H54 (cell line): ENCODE measurements around the gene TRERF1.

Source experiments
- DNase-seq: peaks from one replicate; pipeline ENCODE4 v3.0.0; 2011; ENCODE audit warnings: low spot score, mixed read lengths; ENCODE audit not compliant: insufficient read length
- FAIRE-seq: peaks from 3 replicates; lab custom pipeline; 2011; peaks lifted over from hg19 to GRCh38; lab: Jason Lieb, UNC
- POLR2A ChIP-seq: IDR thresholded peaks from 2 replicates; pipeline ENCODE4 v1.6.1; 2011; ENCODE audit warnings: low read depth, mild to moderate bottlenecking, low read length

The TRERF1 gene

DNA sequence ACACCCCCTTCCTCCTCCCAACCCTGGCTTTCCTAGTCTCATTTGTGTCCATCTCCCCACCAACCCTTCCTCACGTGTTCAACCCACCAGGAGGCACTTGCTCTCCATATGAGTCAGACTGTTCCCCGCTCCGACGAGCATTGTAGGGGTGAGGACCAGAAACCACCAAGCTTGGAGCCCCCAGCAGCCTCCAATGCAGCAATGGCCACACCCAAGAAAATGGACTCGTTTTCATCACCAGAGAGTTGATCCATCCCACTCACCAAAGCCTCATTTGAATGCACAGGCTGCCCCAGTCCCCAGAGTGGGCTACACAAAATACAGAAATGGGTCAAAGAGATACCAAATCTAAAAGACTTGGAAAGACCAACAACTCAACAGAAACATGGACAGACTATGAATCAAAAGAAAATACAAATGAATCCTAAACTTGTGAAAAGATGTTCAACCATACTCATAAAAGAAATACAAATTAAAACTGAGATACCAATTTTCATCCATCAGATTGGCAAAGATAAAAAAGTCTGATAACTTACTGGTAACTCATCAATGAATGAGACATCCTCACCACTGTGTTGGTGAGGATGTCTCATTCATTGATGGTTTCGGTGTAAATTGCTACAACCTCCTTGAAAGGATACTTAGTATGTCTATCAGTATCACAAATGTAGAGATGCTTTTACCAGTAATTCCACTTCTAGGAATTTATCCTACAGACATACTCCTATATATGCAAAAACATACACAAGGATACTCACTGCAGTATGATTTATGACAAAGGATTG lies 68.1 kb downstream of the TRERF1 start:
- no peak for TF ChIP-seq POLR2A
- FAIRE-seq = no peak

GRCh38 chr6:42381850-42382249 lies 69.9 kb downstream of the TRERF1 start:
- no peak for DNase-seq
- no peak for FAIRE-seq
- TF ChIP-seq POLR2A = no peak

More for the DNA sequence above, 68.1 kb downstream of the TRERF1 start:
- no peak for DNase-seq

GRCh38 chr6:42380228-42380979 lies 71.3 kb downstream of the TRERF1 start:
- no peak for FAIRE-seq

DNA sequence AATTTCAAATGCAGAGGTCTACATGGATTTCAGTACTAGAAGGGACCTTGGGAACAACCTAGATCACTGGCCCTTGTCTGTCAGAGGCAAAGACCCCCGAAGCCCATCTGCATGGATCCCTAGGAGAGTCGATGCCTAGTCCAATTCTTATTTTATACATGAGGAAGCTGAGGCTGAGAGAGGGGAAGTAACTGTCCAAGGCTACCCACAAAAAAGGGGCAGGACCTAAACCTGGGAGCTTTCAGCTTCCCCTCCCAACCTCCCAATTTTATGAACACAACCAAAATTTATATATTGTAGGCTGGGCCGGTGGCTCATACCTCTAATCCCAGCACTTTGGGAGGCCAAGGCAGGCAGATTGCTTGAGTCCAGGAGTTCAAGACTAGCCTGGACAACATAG lies 73.2 kb downstream of the TRERF1 start:
- DNase-seq = no peak
- no peak for TF ChIP-seq POLR2A
- FAIRE-seq = no peak

More at GRCh38 chr6:42380228-42380979, 71.3 kb downstream of the TRERF1 start:
- no peak for DNase-seq
- no peak for TF ChIP-seq POLR2A

GRCh38 chr6:42378125-42378524 lies 73.6 kb downstream of the TRERF1 start:
- TF ChIP-seq POLR2A = no peak
- FAIRE-seq (no peak), DNase-seq (no peak)

GRCh38 chr6:42375007-42375635 lies 76.6 kb downstream of the TRERF1 start:
- no peak for TF ChIP-seq POLR2A
- DNase-seq (no peak), FAIRE-seq (no peak)

DNA sequence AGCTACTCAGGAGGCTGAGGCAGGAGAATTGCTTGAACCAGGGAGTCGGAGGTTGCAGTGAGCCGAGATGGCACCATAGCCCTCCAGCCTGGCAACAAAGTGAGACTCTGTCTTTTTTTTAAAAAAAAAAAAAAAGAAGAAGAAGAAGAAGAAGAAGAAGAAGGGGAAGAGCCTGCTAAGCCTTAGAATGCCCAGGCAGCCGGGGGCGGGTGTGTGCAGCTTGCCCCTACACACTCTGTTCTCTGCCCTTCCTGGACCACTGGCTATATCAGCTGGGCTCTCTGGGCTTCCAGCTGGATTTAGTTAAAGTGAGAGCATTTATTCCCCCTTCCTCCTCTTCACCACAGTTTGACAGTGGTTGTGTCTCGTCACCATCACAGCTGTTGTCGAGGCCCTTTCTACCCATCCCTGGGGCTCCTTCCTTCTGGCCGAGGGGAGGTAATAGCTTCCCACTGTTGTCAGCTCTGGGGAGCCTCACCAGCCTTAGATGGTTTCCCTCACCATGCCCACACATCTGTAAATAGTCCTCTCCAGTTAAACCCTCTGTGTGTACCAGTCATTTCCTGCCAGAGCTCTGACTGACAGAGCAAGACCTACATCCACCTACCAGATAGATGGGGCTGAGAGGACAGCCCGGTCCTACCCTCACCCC lies 77.6 kb downstream of the TRERF1 start:
- DNase-seq = no peak
- no peak for TF ChIP-seq POLR2A
- no peak for FAIRE-seq

DNA sequence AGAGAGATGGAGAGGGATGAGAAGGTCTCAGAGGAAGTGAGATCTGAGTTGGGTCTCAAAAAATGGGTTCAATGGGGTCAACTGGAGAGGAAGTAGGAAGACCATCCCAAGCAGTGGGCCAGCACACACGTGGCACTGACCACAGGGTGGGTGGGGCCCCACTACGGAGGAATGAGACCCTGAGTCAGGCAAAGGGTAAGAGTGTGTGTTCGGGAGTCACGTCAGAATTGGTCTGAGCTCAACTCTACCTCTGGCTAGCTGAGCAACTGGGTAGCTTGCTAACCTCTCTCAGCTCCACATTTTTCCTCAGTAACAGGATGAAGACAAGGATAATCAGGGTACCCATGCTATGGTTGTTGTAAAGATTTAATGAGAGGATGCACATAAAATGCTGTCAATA lies 79.0 kb downstream of the TRERF1 start:
- DNase-seq (no peak), FAIRE-seq (no peak)
- TF ChIP-seq POLR2A = no peak

DNA sequence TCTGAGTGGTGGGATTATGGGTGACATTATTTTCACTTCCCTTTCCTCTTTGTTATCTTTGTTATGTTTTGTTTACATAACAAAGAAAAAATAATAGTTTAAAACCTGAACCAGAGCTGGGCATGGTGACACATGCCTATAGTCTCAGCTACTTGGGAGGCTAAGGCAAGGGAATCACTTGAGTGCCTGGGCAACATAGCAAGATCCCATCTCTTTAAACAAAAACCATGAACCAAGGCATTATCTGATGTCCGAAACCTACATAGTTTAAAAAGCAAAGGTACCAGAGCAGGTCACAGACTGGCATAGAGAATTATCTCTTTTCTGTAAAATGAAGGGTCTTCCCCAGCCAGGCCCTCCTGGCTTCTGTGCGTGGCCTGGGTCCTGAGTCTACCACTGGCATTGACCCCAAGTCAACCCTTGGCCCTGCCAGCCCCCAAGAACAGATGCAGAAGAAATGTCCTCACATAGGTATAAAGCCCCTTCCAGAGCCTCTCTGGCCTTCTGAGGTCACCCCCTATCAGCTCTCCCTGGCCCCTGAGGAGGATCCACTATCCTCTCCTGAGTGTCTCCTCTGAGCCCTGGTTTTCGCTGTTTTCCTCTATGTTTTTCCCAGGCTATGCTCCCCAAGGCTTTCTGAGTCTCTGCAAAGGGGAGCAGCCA lies 81.3 kb downstream of the TRERF1 start:
- FAIRE-seq (no peak), DNase-seq (no peak)
- no peak for TF ChIP-seq POLR2A

DNA sequence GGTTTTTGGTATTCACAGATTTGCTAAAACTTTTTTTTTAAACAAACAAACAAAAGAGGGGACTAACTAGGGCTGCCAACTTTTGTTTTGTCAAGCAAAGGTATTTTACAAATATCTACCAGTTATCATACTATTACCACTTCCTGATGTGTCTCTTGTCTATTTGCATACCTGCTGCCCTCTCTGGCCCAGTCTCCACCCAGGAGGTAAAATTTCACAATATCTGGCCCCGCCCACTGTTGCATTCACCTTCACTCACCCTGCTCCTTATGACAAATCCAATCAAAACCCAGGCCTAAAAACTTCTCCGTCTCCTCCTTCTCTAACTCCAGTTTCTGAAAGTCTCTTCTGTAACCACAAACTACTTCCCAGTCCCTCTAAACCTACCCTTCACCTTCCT lies 82.2 kb downstream of the TRERF1 start:
- no peak for FAIRE-seq
- no peak for TF ChIP-seq POLR2A

DNA sequence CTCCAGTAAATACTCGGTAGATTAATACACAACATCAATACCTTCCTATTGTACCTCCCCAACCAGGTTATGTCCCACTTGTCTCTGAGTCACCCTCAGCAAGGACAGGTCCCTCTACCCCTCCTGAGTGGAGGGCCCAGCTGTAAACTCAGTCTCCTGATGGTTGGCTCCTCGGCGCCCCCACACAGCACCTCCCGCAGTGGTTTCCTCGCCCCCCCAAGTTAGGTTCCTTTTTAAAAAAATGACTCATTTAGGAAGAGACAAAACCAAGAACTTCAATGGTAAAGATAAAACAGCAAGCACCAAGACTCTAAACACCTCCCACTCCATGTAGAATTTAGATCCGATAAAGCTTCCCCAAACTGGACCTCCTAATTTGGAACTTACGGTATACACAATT lies 83.5 kb downstream of the TRERF1 start:
- DNase-seq = no peak
- no peak for FAIRE-seq
- no peak for TF ChIP-seq POLR2A

More for the DNA sequence above, 82.2 kb downstream of the TRERF1 start:
- no peak for DNase-seq

DNA sequence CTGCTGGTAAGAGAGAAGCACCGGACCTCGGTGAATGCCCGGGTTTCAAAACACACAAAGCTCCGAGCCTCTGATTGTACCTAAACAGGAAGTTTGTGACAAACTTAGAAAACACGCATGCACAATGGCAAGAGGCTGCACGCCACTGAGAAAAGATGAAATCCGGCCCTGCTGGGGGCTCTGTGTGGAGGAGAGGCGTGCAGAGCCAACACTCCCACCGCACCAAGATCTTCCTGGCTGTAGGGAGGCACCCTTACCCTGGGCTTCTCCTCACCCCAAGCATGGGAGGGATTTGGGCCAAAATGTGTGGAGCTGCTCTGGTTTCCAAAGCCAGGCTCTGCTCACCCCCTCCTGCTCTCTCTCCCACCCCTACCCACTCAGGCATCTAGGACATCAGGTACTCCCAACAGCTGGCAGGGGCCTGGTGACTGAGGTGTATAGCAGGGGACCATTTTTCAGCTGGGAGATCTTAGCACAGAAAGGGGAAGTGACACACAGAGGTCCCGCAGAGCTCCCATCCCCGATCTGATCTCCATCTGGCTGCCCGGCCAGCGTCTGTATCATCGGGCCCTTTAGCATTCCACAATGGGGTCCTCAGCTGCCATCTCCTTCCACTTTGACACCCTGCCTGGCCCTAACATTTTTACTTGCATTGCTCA lies 84.2 kb downstream of the TRERF1 start:
- no peak for FAIRE-seq
- no peak for DNase-seq
- no peak for TF ChIP-seq POLR2A

GRCh38 chr6:42366999-42367352 lies 84.8 kb downstream of the TRERF1 start:
- FAIRE-seq (no peak), DNase-seq (no peak)
- TF ChIP-seq POLR2A = no peak
